Spleen (tissue), 7 donors: ENCODE results near the gene SASH1.

Experiments
- CTCF ChIP-seq, 11 experiments: fragments of 200-600 bp in 7 of 11; fragments of 450-650 bp in 4 of 11; sonication (generic) in 4 of 11; IDR thresholded peaks in 8 of 11; conservative IDR thresholded peaks in 3 of 11; 1 replicate in 7 of 11; 2 replicates in 4 of 11; pipeline versions ENCODE4 v1.4.0 to v1.8.0; 2016 to 2021; ENCODE audit warnings: antibody characterized with exemption in 11 of 11, inconsistent platforms in 4 of 11, mild to moderate bottlenecking in 1 of 11
- POLR2AphosphoS5 ChIP-seq, 3 donors: sonication (generic); formaldehyde crosslinking; IDR thresholded peaks; one replicate each; pipeline ENCODE4 v1.5.1; 2017; ENCODE audit warnings: antibody characterized with exemption in 3 of 3
- donor health status: DM: no; HTN: no; CAD: no; lungs with moderate emphysema.
- donor health status: DM: no; HTN: no; CAD: no.
- donor health status: DM: no; HTN: no; CAD: no.

DNA sequence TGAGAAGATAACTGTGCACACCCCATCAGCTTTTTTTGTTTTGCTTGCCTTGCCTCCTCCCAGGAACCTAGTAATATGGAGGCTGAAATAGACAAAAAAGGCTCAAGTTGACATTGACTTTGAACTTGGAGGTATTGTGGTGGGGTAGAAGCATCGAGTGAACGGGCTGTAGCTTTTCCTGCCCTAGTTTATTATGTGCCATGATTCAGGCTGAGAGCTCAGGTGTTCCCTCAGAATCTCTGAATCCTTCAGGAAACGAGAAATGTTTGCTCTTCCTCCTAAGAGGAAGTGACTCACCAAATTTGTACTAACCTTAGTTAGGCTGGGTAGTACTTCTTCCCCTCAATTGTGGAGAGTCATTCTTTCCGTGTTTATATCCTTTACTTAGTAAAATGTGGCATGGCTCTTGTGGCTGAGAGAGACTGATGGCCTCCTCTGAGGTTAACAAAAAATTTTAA is 98.8 kb downstream of the SASH1 start:
- no peak for TF ChIP-seq CTCF (IDR thresholded peaks at IDR 0.05 in 8 of 11, conservative IDR thresholded peaks at IDR 0.05 in 3 of 11)
- TF ChIP-seq POLR2AphosphoS5 (IDR thresholded peaks at IDR 0.05): no peak
